NCI-H526 (cell line): Measurements from ENCODE around the gene APBA1.
A peak's percentile ranks its signal among the peaks of the same experiment; 100 is the strongest.

Experiments used
- DNase-seq, 2 experiments: peaks; one replicate each; lab custom pipeline; 2025; lab: John Stamatoyannopoulos, UW

Gene APBA1

DNA sequence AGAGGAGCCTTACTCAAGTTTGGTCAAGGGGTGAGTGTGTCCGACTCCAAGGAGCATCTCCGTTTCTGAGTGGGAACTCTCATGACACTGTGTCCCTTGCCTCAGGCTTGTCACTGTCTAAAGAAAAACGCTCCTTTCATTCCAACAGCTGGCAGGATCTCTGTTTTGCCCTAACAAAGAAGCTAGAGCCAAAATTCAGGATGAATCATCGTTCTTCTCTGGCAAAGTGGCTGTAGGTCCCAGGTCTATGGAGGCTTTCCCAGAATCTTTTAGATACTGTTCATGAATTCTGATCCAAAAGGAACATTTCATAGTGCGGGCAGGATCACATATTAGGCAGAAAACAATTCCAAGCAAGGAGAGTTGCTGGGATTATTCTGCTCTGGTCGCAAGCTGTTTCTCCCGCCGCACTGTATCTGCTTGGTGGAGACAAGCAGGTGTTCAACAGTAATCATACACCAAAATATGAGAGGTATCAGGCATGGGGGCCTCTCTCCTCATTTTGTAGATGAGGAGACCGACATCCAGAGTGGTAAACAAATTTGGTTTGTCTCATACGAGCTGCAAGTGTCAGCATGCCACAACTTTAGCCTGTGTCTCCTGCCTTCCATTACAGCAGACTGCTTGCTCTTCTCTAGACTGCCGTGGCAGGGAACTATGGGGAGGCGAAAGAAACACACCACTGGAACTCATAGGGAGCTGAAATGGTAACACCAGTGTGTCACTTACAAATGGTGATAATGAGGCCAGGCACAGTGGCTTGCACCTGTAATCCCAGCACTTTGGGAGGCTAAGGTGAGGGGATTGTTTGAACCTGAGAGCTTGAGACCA, 274.6 kb downstream of the APBA1 start:
- no peak for DNase-seq

DNA sequence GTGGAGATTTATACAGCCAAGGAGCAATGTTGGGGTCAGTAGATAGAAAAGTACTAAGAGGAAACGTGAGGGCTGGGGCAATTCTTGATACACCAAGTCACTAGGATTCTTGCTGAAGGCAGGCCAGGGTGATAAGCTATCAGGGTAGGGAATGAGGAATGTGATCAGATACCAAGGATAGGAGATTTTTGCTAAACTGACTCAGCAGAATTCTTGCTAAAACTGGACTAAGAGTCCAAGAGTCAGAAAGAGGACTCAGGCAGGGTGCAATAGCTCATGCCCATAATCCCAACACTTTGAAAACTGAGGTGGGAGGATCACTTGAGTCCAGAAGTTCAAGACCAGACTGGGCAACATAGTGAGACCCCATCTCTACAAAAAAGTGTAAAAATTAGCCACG, 275.4 kb downstream of the APBA1 start:
- DNase-seq = no peak

DNA sequence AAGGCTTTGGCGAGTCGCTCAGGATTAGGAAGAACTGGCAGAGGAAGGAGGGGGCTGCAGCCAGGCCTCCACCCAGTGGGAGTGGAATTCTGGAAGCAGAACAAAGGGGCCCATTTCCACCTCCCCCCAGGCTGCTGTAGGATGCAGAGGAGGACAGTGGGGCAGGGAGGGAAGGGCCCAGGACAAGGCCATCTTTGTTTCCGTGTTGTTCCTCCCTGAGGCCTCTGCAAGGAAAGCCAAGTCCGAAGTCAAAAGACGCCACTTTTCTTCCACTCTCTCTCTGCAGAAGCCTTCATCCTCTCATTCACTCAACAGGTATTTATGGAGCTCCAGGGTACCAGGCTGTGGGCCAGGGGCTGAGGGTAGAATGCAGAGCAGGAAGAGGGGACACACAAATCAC, 276.5 kb downstream of the APBA1 start:
- no peak for DNase-seq

DNA sequence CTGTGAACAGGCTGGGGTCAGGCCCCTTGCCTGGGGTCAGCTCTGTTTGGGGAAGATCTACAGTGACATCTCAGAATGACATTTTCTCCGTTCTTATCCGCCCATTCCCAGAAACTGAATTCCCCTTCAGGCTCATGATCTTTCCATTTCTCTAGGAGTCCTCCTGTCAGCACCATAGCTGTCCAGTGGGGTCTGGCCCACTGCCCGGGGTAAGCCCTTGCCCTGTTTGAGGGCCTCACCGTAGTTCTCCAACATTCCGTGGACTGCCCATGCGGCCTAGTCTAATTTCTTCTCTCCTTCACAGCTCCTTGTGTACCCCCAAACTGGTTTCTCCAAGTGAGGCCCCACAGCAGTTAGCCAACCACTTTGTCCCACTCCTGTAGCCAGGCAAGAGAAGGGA, 278.7 kb downstream of the APBA1 start:
- DNase-seq = no peak

DNA sequence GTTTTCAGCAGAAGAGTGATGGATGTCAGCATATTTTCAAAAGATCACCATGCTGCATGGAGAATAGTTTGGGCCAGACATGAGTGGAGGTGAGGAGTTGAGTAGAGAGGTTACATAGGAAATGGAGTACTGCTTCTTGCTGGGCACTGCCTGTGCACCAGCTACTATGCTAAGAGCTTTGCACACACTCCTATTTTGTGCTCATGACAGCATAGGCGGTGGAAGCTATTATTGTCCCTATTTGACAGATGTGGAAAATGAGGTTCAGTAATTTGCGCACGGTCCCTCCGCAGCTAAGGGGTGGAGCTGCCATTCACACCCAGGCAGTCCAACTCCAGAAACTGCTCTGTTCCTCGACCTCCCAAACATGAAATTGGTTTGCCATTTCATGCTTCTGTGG, 279.3 kb downstream of the APBA1 start:
- no peak for DNase-seq

GRCh38 chr9:69391946-69392345, 280.2 kb downstream of the APBA1 start:
- no peak for DNase-seq

- DNase-seq = no peak
Observed at GRCh38 chr9:69391487-69391886, 280.7 kb downstream of the APBA1 start.

GRCh38 chr9:69389437-69389995, 282.7 kb downstream of the APBA1 start:
- DNase-seq = no peak

DNA sequence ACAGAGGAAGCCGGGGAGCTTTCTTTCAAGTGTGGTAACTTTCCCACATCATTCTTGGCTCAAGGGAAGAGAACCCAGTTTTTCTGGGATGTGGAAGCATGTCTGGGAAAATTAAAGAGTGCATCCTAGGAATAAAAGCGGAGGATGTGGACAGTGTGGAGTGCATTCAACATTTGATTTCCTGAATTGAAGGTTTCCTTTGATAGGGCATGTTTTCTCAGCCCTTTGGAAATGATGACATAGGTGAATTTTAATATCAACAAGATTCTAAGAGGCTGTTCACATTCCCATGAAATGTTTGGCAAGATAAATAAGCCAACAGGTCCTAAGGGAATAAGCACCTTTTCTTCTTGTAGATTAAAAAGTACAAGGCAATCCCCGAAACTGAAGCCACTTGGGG, 283.6 kb downstream of the APBA1 start:
- DNase-seq = no peak

DNA sequence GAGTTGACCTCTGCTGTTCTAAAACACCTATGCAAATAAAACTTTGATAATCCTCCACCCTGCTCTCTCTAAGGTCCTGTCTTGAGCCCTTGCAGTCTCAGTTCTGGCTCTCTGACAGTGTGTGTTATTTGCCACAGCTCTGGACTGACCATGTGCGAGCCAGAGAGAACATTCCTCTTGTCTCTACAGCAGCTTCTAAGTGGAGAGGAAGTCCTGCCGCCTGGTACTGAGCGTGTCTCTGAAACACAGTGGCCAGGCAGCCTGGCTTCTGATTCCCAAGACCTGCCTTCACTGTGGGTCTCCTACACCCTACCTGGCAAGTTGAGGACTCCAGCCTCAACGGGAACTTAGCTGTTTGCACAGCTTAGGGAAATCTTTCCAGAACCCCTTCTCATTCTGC, 285.5 kb downstream of the APBA1 start:
- DNase-seq = no peak

- DNase-seq = peak in 1 of 2 experiments; percentile 4
Observed at GRCh38 chr9:69385581-69386033, 286.6 kb downstream of the APBA1 start.

GRCh38 chr9:69382135-69382534, 290.0 kb downstream of the APBA1 start:
- DNase-seq = no peak

DNA sequence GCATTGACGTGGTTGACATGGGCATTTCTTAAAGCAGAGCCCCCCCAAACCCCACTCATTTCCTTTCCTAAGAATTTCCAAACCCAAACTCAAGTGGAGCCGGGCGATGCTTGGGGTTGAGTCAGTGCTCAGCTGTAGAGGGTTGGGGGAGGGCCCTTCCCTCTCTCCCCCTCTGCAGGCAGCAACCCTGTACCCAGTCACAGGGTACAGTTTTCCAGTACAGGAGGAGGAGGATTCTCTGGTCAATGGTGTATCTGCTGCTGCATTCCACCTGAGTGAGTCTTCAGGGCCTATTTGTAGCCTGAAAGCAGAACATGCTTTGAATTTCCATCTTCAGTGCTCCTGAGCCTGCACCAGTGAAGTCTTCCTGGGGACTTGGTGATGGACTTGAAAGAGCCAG, 291.4 kb downstream of the APBA1 start:
- DNase-seq = no peak

GRCh38 chr9:69380301-69380700, 291.9 kb downstream of the APBA1 start:
- no peak for DNase-seq

- no peak for DNase-seq
Observed at GRCh38 chr9:69379270-69379982, 292.7 kb downstream of the APBA1 start.

DNA sequence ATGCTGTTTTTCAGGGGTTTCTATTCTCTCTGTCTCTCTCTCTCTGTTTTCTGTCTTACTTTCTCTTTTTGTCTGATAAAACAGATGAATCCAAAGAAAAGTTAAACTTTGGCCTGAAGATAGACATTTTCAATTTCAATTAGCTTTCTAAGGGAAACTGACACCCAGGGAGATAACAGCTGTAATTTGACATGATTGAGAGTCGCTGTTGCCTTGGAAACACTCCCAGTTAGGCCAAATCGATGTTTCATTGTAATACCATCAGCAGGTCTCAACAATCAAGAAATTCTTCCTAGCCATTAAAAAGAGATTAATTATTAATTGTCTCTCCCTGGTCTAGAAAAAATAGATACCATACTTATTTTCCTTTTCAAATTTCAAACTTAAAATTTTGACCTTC, 294.2 kb downstream of the APBA1 start:
- DNase-seq = no peak
